ENCODE measurements around the gene CCBE1. TPM values are rescaled to one million over a fixed set of nuclear protein-coding genes. Genes with fewer than 3 reads are reported as not detected.

The CCBE1 gene
- total RNA-seq, 2 donors from 2014 or later = 1.00 to 2.9 TPM

GRCh38 chr18:59686260-59686659, 11.0 kb downstream of the CCBE1 start:
- WGBS, 2 experiments (ENCODE audit: insufficient coverage in 1 of 2, insufficient read length in 1 of 2) = 83 to 93% methylated on average over 1 of the region's 1 CpG
- Histone ChIP-seq H3K36me3 (ENCODE audit: control insufficient read depth, insufficient read depth, low read length) (no peaks in the 10 kb centered on the region), H3K9ac (ENCODE audit: extremely low read depth, low read length, poor library complexity, severe bottlenecking) (no peak overlapping the region), H3K9me3 (ENCODE audit: control insufficient read depth, low read length) (no peaks in the 10 kb centered on the region), H3K27ac (ENCODE audit: low read depth, low read length) (no peak overlapping the region), H3K4me1 (ENCODE audit: control insufficient read depth, insufficient read depth, low read length) (peaks cover 29% of the 10 kb centered on the region), H3K27me3 (ENCODE audit: control insufficient read depth, insufficient read depth, low read length, poor library complexity, severe bottlenecking) (peaks cover 37% of the 10 kb centered on the region), H3K4me3 (ENCODE audit: low read length) (no peak overlapping the region)
- Mint-ChIP-seq H3K27me3 (ENCODE audit: insufficient read depth) (peaks cover 71% of the 10 kb centered on the region), H3K4me1 (peaks cover 68% of the 10 kb centered on the region), H3K27ac (no peak overlapping the region), H3K4me3 (no peak overlapping the region), H3K36me3 (ENCODE audit: low read depth) (no peaks in the 10 kb centered on the region), H3K9me3 (no peaks in the 10 kb centered on the region)
- no peak for DNase-seq
- TF ChIP-seq CTCF (conservative IDR thresholded peaks at IDR 0.05) = no peak

GRCh38 chr18:59685501-59685900, 11.7 kb downstream of the CCBE1 start:
- Histone ChIP-seq H3K4me1 (ENCODE audit: control insufficient read depth, insufficient read depth, low read length) (peaks cover 25% of the 10 kb centered on the region), H3K9me3 (ENCODE audit: control insufficient read depth, low read length) (no peaks in the 10 kb centered on the region), H3K27me3 (ENCODE audit: control insufficient read depth, insufficient read depth, low read length, poor library complexity, severe bottlenecking) (peaks cover 37% of the 10 kb centered on the region), H3K36me3 (ENCODE audit: control insufficient read depth, insufficient read depth, low read length) (no peaks in the 10 kb centered on the region), H3K27ac (ENCODE audit: low read depth, low read length) (no peak overlapping the region), H3K9ac (ENCODE audit: extremely low read depth, low read length, poor library complexity, severe bottlenecking) (no peak overlapping the region), H3K4me3 (ENCODE audit: low read length) (no peak overlapping the region)
- Mint-ChIP-seq H3K27me3 (ENCODE audit: insufficient read depth) (peaks cover 69% of the 10 kb centered on the region), H3K36me3 (ENCODE audit: low read depth) (no peaks in the 10 kb centered on the region), H3K27ac (no peak overlapping the region), H3K4me1 (peaks cover 70% of the 10 kb centered on the region), H3K9me3 (no peaks in the 10 kb centered on the region), H3K4me3 (no peak overlapping the region)
- 72 to 82% methylated on average over 3 to 4 of the region's 4 CpGs for WGBS, 2 experiments (ENCODE audit: insufficient coverage in 1 of 2, insufficient read length in 1 of 2)
- no peak for TF ChIP-seq CTCF (conservative IDR thresholded peaks at IDR 0.05)
- peak; percentile 73 for DNase-seq

- peaks cover 19% of the 10 kb centered on the region for H3K4me1 ChIP-seq (ENCODE audit: control insufficient read depth, insufficient read depth, low read length)
- no peak overlapping the region for H3K27ac ChIP-seq (ENCODE audit: low read depth, low read length)
- no peak overlapping the region for H3K4me3 Mint-ChIP-seq
- H3K36me3 Mint-ChIP-seq (ENCODE audit: low read depth) = no peaks in the 10 kb centered on the region
- H3K27me3 ChIP-seq (ENCODE audit: control insufficient read depth, insufficient read depth, low read length, poor library complexity, severe bottlenecking) = peaks cover 41% of the 10 kb centered on the region
- no peaks in the 10 kb centered on the region for H3K9me3 ChIP-seq (ENCODE audit: control insufficient read depth, low read length)
- no peaks in the 10 kb centered on the region for H3K9me3 Mint-ChIP-seq
- H3K27ac Mint-ChIP-seq = no peak overlapping the region
- no peak overlapping the region for H3K4me3 ChIP-seq (ENCODE audit: low read length)
- H3K27me3 Mint-ChIP-seq (ENCODE audit: insufficient read depth) = peaks cover 75% of the 10 kb centered on the region
- WGBS, 2 experiments (ENCODE audit: insufficient coverage in 1 of 2, insufficient read length in 1 of 2) = 58 to 89% methylated on average over 2 of the region's 2 CpGs
- no peak for TF ChIP-seq CTCF (conservative IDR thresholded peaks at IDR 0.05)
- peaks cover 66% of the 10 kb centered on the region for H3K4me1 Mint-ChIP-seq
- no peak overlapping the region for H3K9ac ChIP-seq (ENCODE audit: extremely low read depth, low read length, poor library complexity, severe bottlenecking)
- DNase-seq = no peak
- no peaks in the 10 kb centered on the region for H3K36me3 ChIP-seq (ENCODE audit: control insufficient read depth, insufficient read depth, low read length)
These were observed 12.4 kb downstream of the CCBE1 start for GRCh38 chr18:59684777-59685176.

Data from endodermal cell (in vitro differentiated cells).